ENCODE results near the gene C19orf81.

- TF ChIP-seq POLR2A (IDR thresholded peaks at IDR 0.05) (no peak), POLR2AphosphoS5 (IDR thresholded peaks at IDR 0.05) (no peak), CTCF (IDR thresholded peaks at IDR 0.05) (no peak), EP300 (IDR thresholded peaks at IDR 0.05) (no peak)
These were observed 45.5 kb downstream of the C19orf81 start for GRCh38 chr19:50694815-50695145.

Measured in upper lobe of left lung (tissue), 4 donors.